Esophagus squamous epithelium (tissue), 4 donors: ENCODE data around the gene PLSCR4.

Experiments used
- POLR2A ChIP-seq, 4 donors: fragments of 450-650 bp; IDR thresholded peaks; one replicate each; pipeline ENCODE4 v1.6.1; 2017; ENCODE audit warnings: antibody characterized with exemption in 4 of 4, mild to moderate bottlenecking in 4 of 4, moderate library complexity in 3 of 4
- TF ChIP-seq, protein P1 (sequence below), 6 experiments: fragments of 450-650 bp in 4 of 6; fragments of 200-600 bp in 2 of 6; sonication (generic) in 2 of 6; IDR thresholded peaks; one replicate each; pipeline ENCODE4 v1.5.1; 2016 to 2019; ENCODE audit warnings: antibody characterized with exemption in 6 of 6, mild to moderate bottlenecking in 4 of 6, moderate library complexity in 4 of 6

- TF ChIP-seq, protein P1, sequence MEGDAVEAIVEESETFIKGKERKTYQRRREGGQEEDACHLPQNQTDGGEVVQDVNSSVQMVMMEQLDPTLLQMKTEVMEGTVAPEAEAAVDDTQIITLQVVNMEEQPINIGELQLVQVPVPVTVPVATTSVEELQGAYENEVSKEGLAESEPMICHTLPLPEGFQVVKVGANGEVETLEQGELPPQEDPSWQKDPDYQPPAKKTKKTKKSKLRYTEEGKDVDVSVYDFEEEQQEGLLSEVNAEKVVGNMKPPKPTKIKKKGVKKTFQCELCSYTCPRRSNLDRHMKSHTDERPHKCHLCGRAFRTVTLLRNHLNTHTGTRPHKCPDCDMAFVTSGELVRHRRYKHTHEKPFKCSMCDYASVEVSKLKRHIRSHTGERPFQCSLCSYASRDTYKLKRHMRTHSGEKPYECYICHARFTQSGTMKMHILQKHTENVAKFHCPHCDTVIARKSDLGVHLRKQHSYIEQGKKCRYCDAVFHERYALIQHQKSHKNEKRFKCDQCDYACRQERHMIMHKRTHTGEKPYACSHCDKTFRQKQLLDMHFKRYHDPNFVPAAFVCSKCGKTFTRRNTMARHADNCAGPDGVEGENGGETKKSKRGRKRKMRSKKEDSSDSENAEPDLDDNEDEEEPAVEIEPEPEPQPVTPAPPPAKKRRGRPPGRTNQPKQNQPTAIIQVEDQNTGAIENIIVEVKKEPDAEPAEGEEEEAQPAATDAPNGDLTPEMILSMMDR (IDR thresholded peaks at IDR 0.05) = no peak
- TF ChIP-seq POLR2A (IDR thresholded peaks at IDR 0.05) = no peak
Observed at GRCh38 chr3:146177072-146177471, 73.8 kb downstream of the PLSCR4 start.
